Occipital lobe (tissue), 2 donors: ENCODE measurements around the gene C22orf23. TPM values are rescaled to one million over a fixed set of nuclear protein-coding genes. Genes with fewer than 3 reads are reported as not detected.

Source experiments
- DNase-seq: peaks from one replicate; lab custom pipeline; 2025; lab: John Stamatoyannopoulos, UW
- total RNA-seq: library from RNA; depleted of rRNA; stranded (reverse); fragments of >200 nt; gene quantifications from one replicate; pipeline ENCODE4 v1.2.3, GENCODE V29; 2014

Gene C22orf23
- total RNA-seq, 1 donor from 2014 or later = 0.31 TPM

DNA sequence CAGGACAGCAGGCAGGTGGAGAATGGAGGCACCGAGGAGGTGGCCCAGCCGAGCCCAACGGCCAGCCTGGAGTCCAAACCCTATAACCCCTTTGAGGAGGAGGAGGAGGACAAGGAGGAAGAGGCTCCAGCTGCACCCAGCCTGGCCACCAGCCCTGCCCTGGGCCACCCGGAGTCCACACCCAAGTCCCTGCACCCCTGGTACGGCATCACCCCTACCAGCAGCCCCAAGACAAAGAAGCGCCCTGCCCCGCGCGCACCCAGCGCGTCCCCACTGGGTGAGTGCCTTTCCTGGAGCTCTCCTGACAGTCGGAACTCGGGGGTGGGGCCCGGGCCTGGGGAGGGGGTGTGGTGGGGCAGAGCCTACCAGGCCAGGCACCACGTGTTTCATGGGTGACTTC, 27.6 kb downstream of the C22orf23 start:
- no peak for DNase-seq

DNA sequence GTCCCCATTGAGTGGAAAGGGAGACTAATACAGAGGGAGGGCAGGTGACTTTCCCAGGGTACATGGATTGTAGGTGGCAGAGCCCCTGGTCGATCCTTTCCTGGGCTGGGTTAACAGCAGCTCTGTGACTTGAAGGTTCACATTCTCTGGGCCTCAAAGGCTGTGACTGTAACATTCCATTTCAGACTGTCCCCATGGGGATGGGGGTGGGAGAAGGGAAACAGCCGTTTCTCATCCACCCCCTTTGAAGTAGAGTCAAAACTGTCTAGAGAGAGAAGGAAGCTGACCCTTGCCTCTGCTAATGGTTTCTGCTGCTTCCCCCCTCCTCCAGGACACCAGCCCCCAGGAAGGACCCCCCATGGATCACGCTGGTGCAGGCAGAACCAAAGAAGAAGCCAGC, 28.1 kb downstream of the C22orf23 start:
- no peak for DNase-seq

GRCh38 chr22:37924386-37925065, 28.9 kb downstream of the C22orf23 start:
- no peak for DNase-seq

GRCh38 chr22:37923927-37924326, 29.5 kb downstream of the C22orf23 start:
- DNase-seq = no peak

GRCh38 chr22:37922191-37922590, 31.2 kb downstream of the C22orf23 start:
- DNase-seq = no peak

- no peak for DNase-seq
These were observed 33.3 kb downstream of the C22orf23 start for GRCh38 chr22:37920126-37920525.

DNA sequence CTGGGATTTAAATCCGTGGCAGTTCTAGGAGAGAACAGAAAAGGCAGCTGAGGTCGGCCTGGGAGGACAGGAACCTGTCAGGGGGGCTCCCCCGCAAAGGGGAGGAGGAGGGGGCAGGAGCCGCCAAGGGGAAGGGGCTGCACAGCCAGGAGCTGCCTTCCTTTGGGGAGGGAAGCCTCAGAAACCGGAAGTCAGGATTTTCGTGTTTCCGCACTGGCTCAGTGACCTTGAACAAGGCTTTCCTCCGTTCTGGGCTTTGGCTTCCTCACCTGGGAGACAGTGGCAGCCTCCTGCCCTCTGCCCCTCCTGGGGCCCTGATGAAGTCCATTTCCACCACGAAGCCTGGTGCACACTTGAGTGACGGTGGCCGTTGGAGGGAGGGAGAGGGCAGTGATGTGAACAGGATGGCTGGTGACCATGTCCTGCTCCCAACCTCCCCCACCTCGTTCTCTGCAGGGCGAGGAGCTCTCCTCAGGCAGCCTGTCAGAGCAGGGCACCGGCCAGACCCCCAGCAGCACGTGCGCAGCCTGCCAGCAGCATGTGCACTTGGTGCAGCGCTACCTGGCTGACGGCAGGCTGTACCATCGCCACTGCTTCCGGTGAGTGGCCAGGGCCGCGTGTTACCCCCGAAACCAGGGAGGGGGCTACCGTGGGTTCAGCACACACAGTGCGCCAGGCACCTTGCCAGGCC, 34.7 kb downstream of the C22orf23 start:
- DNase-seq = no peak

GRCh38 chr22:37917874-37918548, 35.4 kb downstream of the C22orf23 start:
- no peak for DNase-seq

GRCh38 chr22:37916311-37916710, 37.1 kb downstream of the C22orf23 start:
- no peak for DNase-seq

- no peak for DNase-seq
These were observed 40.1 kb downstream of the C22orf23 start for GRCh38 chr22:37913233-37913721.

DNA sequence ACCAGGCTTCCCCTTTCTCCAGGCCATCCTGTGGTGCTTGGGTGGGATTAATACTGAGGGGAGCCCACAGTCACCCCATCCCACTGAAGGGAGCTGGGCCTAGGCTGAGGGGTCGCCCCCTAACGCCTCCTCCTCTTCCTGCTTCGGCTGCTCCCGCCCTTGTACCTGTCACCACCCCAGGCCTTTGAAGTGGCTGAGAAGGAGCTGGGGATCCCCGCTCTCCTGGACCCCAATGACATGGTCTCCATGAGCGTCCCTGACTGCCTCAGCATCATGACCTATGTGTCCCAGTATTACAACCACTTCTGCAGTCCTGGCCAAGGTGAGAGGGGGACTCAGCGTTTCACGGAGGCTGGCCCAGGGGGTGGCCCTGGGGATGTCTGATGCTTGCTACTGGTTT, 41.2 kb downstream of the C22orf23 start:
- DNase-seq = no peak

GRCh38 chr22:37911697-37912096, 41.7 kb downstream of the C22orf23 start:
- DNase-seq = no peak

GRCh38 chr22:37910890-37911672, 42.3 kb downstream of the C22orf23 start:
- DNase-seq = no peak

- DNase-seq = no peak
These were observed 43.6 kb downstream of the C22orf23 start for GRCh38 chr22:37909766-37910165.

DNA sequence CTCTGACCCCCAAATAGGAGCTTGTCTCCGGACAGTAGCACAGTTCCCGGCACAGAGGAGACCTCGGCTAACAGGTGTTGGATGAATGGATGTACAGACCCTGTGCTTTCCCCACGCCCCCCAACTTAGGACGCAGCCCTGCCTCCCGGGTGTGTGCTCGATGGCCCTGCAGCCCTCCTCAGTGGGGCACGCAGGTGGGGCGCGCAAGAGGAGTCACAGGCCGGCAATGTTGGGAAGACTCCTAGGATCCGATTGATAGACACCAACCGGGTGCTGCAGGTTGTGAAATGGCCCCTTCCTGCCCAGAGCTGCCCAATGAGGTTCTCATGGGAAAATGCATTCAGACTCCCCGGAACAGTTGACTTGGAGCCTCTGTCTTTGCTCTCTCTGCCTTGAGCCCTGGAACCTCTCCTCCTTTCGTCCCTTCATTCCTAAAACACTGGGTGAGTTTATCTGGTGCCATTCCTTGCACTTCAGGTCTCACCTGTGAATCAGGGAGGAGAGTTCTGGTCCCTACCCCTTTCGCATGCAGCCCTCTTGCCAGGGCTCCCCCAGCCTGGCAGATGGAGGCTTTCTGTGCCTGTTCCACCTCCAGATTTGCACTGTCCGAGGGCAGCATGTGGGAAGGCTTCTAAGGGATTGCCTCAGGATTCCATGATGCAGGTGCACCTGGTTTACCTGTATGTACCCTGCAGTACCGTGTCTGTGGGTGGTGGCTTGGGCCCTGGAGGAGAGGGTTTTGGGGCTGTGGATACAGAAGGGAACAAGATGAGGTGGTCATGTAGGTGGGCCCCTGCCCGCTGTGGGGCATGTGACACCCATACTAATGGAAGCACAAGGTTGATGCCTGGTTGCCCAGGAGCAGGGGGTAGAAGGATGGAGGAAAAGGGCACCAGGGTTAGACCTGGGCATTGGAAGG, 46.1 kb downstream of the C22orf23 start:
- no peak for DNase-seq

DNA sequence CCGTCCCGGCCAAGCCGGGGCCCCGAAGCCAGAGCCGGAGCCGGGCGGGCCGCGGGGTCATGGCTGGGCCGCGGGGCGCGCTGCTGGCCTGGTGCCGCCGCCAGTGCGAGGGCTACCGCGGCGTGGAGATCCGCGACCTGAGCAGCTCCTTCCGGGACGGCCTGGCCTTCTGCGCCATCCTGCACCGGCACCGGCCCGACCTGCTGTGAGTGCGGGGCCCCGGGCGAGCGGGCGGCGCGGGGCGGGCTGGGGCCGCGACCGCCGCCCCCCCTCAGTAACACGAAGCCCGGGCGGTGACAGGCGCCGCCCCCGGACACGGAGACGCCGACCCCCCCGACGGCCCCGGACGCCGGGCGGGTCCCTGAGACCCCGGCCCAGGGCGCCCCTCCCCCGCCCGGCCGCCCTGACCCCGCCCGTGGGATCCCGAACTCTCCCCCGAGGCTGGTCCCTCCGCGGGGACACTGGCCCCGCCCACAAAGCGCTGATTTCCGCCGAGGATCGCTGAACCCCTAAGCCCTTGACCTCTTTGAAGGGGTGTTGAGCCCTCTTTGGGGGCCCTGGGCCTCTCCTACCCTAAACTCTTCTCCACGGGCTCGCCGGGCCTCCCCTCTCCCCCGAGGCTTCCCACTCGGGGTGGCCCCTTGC, 46.9 kb downstream of the C22orf23 start:
- no peak for DNase-seq

GRCh38 chr22:37905534-37906363, 47.7 kb downstream of the C22orf23 start, which contains the start of gene MICALL1:
TSS of gene MICALL1 (plus strand) at chr22:37906297. CDS start at chr22:37906423, 126 bp downstream.
- no peak for DNase-seq

DNA sequence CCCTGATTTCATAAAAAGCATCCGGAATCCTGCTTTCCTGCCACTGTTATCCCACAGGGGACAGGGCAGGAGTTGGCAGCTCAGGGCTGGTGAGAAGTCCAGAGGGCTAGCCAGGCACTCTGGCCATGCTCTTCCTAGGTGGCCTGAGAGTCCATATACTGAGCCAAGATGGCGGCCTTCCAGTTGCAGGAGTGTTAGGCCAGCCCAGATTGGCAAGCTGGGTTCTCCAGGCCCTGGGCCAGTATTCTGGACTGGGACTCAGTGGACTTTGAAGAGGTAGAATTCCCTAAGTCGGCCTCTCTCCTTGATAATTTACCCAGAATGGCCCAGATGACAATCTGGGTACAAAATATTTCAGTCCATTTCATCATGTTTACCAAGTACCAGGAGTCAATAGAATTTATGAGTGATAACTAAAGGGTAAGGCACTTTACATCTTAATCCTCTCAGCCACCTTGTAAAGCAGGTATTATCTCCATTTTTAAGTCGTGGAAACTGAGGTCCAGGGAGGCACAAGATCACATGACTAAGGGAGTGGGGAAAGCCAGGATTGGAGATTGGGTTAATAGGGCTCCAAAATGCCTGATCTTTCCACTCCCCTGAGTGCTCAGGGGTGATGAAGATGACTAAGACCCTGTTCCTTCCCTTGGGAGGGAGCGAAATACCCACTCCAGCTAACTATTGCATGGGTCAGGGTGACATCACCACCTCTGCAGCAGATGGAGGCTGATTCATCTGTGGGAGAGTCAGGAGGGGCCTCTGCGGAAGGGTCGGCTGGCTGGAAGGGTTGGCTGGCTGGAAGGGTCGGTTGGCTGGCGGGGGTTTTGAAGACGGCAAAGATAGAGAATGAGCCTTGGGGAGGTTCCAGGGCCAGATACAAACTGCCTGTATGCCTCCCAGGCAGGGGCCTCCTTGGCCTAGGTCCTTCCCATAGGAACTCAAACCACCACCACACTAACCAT, 48.5 kb downstream of the C22orf23 start:
- no peak for DNase-seq
